HepG2 (cell line): ENCODE data around the gene INAFM2. TPM values are rescaled to one million over a fixed set of nuclear protein-coding genes. Genes with fewer than 3 reads are reported as not detected.
A peak's percentile ranks its signal among the peaks of the same experiment; 100 is the strongest.

Experiments
- CHD2 ChIP-seq: IDR thresholded peaks from 2 replicates; pipeline ENCODE4 v1.6.1; 2011; ENCODE audit warnings: low read depth, low read length, improper control_type of control experiment
- DMTF1 ChIP-seq: sonication (generic); formaldehyde crosslinking; IDR thresholded peaks from 2 replicates; pipeline ENCODE4 v1.4.0; 2020; ENCODE audit warnings: mild to moderate bottlenecking, missing genetic modification reagents
- GABPB1 ChIP-seq: IDR thresholded peaks from 2 replicates; pipeline ENCODE4 v1.6.1; 2016; ENCODE audit warnings: mild to moderate bottlenecking, missing genetic modification reagents, moderate library complexity, missing compliant biosample characterization
- KDM5B ChIP-seq: sonication (generic); formaldehyde crosslinking; IDR thresholded peaks from 2 replicates; pipeline ENCODE4 v1.4.0; 2020; ENCODE audit warnings: missing genetic modification reagents, mild to moderate bottlenecking, borderline replicate concordance
- LBX2 ChIP-seq: sonication (generic); formaldehyde crosslinking; IDR thresholded peaks from 2 replicates; pipeline ENCODE4 v1.5.0; 2020; ENCODE audit warnings: missing genetic modification reagents, mild to moderate bottlenecking, borderline replicate concordance
- MTF2 ChIP-seq: sonication (generic); formaldehyde crosslinking; IDR thresholded peaks from 2 replicates; pipeline ENCODE4 v1.5.0; 2020; ENCODE audit warnings: missing genetic modification reagents, borderline replicate concordance
- NR2C2 ChIP-seq: sonication (generic); formaldehyde crosslinking; IDR thresholded peaks from 2 replicates; pipeline ENCODE4 v1.4.0; 2020; ENCODE audit warnings: missing genetic modification reagents, mild to moderate bottlenecking, moderate library complexity, borderline replicate concordance
- TERF1 ChIP-seq: sonication (generic); formaldehyde crosslinking; IDR thresholded peaks from 2 replicates; pipeline ENCODE4 v1.8.0; 2022; ENCODE audit warnings: mild to moderate bottlenecking, missing genetic modification reagents, moderate library complexity
- TGIF2 ChIP-seq: IDR thresholded peaks from 2 replicates; pipeline ENCODE4 v1.6.1; 2016; ENCODE audit warnings: control low read depth, missing compliant biosample characterization
- ZFP90 ChIP-seq: sonication (generic); formaldehyde crosslinking; IDR thresholded peaks from 2 replicates; pipeline ENCODE4 v1.8.0; 2022; ENCODE audit warnings: missing genetic modification reagents, mild to moderate bottlenecking, inconsistent platforms, borderline replicate concordance
- ZNF264 ChIP-seq: sonication (generic); formaldehyde crosslinking; IDR thresholded peaks from 2 replicates; pipeline ENCODE4 v1.4.0; 2020; ENCODE audit warnings: missing genetic modification reagents
- ZNF407 ChIP-seq: sonication (generic); formaldehyde crosslinking; IDR thresholded peaks from one replicate; pipeline ENCODE4 v1.5.1; 2020; ENCODE audit warnings: mild to moderate bottlenecking, missing genetic modification reagents; ENCODE audit errors: not compliant biosample characterization
- ZNF766 ChIP-seq: sonication (generic); formaldehyde crosslinking; IDR thresholded peaks from 2 replicates; pipeline ENCODE4 v1.5.0; 2020; ENCODE audit warnings: missing genetic modification reagents, borderline replicate concordance
- polyA plus RNA-seq, 8 experiments: library from polyadenylated mRNA; depleted of rRNA in 3 of 8; stranded (reverse) in 7 of 8; unstranded in 1 of 8; fragments of >200 nt; fragmentation: Illumina TruSeq in 4 of 8; extraction: Trizol in 4 of 8; gene quantifications; 2 replicates each; pipeline versions ENCODE4 v1.2.1 to v1.2.3, GENCODE V29; 2011 to 2016; ENCODE audit warnings: low read depth in 4 of 8, missing spikeins in 1 of 8, mixed read lengths in 1 of 8; ENCODE audit not compliant: insufficient read depth in 1 of 8
- total RNA-seq, 5 experiments: library from RNA; depleted of rRNA; stranded (reverse); fragments of >200 nt; fragmentation: Illumina TruSeq; extraction: Trizol; gene quantifications; 2 replicates each; pipeline ENCODE4 v1.2.3, GENCODE V29; 2016; ENCODE audit warnings: low read depth in 1 of 5
- TF ChIP-seq, protein P1 (sequence below): sonication (generic); formaldehyde crosslinking; IDR thresholded peaks from 2 replicates; pipeline ENCODE4 v1.5.0; 2020; ENCODE audit warnings: missing genetic modification reagents, mild to moderate bottlenecking, borderline replicate concordance

Gene INAFM2
- total and polyA plus RNA-seq, 2 of the 13 experiments (the other 11 are each of a cell fraction or from before 2014, with no cell fraction given) = 5.5 to 6.5 TPM

GRCh38 chr15:40357723-40358470, 34.4 kb downstream of the INAFM2 start, which contains the start of gene DISP2 (continued):
- no peak for TF ChIP-seq TERF1 (CRISPR knock-in tag)
- no peak for TF ChIP-seq DMTF1 (CRISPR knock-in tag)
- TF ChIP-seq ZNF264 (CRISPR knock-in tag) = no peak
- 0 out of 2 replicates have a peak, but pooled peaks have one; percentile 61 for TF ChIP-seq TGIF2
- peak; percentile 48; the same call in 1 of the 2 replicates for TF ChIP-seq GABPB1 (CRISPR knock-in tag)
- no peak for TF ChIP-seq NR2C2 (CRISPR knock-in tag)
- TF ChIP-seq LBX2 (CRISPR knock-in tag) = 0 out of 2 replicates have a peak, but pooled peaks have one; percentile 25
- no peak for TF ChIP-seq ZNF766 (CRISPR knock-in tag)
- no peak for TF ChIP-seq ZFP90
- no peak for TF ChIP-seq ZNF407 (CRISPR knock-in tag)
- peak; percentile 57; the same call in 1 of the 2 replicates for TF ChIP-seq KDM5B
- TF ChIP-seq MTF2 (CRISPR knock-in tag) = no peak; the same call in 1 of the 2 replicates
- TF ChIP-seq CHD2 = no peak
- TF ChIP-seq, protein P1, sequence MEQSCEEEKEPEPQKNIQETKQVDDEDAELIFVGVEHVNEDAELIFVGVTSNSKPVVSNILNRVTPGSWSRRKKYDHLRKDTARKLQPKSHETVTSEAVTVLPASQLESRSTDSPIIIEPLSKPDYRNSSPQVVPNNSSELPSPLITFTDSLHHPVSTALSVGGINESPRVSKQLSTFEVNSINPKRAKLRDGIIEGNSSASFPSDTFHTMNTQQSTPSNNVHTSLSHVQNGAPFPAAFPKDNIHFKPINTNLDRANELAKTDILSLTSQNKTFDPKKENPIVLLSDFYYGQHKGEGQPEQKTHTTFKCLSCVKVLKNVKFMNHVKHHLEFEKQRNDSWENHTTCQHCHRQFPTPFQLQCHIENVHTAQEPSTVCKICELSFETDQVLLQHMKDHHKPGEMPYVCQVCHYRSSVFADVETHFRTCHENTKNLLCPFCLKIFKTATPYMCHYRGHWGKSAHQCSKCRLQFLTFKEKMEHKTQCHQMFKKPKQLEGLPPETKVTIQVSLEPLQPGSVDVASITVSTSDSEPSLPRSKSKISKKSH (CRISPR knock-in tag) = no peak
